ENCODE data around the gene MYOZ3.
A peak's percentile ranks its signal among the peaks of the same experiment; 100 is the strongest.

Gene MYOZ3

DNA sequence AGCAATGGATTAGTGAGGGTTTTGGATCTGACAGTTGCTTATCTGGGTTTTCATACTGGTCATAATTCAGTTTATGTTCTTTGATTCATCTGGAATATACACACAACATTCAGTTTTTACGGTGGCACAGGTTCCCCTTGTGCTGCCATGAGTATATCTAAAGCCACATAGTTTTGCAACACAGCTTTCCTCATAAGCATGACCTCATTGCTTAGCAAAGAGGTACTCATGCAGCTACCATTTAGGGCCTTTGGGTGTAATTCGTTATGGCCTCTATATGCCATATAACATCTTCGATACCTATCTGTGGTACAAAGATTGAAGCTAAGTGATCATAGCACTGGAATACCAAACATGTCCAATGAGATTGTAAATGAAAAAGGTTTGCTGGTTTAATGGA is 42.7 kb downstream of the MYOZ3 start:
- DNase-seq (ENCODE audit: low read depth) = no peak

DNA sequence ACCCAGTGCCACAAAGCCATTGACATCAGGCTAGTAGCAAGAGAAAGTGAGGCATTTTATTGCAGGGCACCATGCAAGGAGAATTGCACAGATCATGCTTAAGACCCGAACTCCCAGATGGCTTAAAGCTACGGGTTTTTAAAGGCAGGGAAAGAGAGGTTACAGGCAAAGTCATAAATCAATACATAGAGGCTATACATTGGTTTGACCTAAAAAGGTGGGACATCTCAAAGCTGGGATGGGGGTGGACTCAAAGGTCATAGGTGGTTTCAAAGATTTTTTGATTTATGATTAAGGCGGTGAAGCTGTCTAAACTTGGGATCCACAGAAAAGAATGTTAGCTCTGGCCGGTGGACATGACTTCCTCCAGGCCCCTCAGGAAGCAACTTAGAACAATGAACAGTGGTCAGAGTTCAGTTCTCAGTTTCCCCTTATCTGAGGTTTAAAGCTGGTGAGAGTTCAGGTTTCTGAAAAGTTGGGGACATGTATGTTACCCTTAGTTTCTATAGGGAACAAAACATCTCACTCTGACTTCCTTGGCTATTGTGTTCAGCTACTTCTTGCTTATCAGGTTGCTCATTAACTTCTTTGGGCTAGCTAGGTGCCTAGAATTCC is 45.8 kb downstream of the MYOZ3 start:
- DNase-seq (ENCODE audit: low read depth) = no peak

DNA sequence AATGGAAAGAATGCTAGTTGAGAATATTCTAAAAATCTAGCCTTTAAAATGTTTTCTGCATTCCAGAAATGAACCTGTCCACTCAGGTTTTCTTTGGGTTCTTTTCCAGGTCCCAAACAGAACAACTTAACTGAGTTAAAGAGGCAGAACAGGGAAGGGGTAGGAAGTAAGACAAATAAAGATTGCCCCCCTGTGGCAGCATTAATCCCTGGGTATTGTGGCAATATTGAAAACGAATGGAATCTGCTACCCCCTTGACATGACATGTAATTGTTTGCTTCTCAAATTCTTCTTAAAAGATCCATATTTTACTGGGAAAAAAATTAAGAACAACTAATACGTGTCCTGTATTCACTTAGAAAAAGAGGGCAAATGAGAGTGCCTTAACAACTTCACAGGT is 49.1 kb downstream of the MYOZ3 start:
- DNase-seq (ENCODE audit: low read depth) = no peak

DNA sequence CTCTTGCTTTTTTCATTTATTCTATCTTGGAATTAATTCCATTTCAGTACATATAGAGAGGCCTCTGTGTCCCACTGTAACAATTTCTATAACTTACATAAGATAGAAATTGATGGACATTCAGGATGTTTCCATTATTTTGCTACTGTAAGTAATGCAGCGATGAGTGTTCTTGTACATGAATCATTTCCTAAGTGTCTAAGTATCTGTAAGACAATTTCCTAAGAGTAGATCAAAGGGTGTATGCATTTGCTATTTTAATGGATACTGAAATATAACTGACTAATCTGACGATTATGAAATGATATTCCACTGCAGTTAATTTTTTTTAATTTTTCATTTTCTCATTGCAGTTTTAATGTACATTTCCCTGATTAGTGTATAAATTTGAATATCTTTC is 62.8 kb downstream of the MYOZ3 start:
- peak; percentile 44 for DNase-seq (ENCODE audit: low read depth)

All from HS-5 (cell line).